GM19240 (cell line): ENCODE data around the gene HERPUD2.
"Not testable (repeated sequence)": the region's sequence is repeated elsewhere in the genome, so short reads cannot be mapped to it uniquely, and the experiment has no call there.

Experiments
- DNase-seq: peaks from one replicate; pipeline ENCODE4 v3.0.0; 2011; ENCODE audit warnings: low spot score; ENCODE audit not compliant: insufficient read length

The HERPUD2 gene

DNA sequence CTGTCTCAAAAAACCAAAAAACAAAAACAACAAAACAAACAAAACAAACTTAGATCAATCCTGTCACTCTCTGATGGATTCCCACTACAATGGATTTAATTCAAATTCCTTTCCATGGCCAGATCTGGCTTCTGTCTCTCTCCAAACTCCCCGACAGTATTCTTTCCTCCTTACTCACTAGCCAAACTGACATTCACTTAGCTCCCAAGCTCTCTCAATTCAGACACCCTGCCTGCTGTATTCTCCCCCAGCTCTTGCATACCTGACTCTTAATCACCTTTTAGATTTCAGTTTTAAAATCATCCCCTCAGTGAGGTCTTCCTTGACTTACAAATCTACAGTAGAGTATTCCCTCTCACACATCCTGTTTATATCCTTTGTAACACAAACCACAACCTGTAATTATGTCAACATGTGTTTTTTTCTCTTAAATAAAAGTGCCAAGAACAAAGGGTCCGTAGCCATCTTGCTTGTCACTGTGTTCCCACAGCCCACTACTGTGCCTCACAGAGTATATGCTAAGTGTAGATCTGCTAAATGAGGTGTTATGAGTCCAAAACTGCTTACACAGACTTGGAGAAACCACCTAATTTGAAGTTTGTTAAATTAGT, 14.4 kb downstream of the HERPUD2 start:
- no peak for DNase-seq

DNA sequence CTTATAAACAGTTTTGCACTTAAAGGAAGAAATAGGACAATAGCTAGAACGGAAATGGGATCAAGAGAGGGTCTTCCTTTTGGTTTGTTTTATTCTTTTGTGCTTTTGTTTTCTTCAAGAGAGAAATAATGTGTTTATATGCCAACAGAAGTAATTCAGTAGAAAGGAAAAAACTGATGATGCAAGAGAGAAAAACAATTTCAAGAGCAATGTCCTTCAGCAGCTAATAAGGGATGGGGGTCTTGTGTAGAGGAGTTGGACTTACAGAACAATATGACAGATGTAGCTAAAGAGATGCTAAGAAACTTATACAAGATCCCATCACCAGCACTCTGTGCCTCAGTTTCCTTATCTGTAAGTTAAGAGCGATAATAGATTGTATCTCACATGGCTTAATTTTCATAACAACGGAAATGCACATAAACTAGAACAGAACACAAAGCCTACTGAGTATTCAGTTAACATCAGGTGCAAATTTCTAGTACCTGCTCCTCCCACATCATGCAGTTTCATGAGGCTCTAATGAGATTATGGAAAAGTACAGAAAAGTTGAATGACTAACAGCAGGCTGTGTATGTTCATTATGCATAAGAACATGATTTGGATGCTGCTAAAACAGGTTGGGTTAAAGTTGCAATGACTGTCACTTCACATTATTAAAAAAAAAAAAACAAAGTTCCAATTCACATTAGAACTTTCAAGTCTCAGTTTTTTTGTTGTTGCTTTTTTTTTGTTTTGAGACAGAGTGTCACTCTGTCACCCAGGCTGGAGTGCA, 17.2 kb downstream of the HERPUD2 start:
- DNase-seq, result no peak

- DNase-seq, result no peak
Measured at GRCh38 chr7:35676211-35676610, 18.7 kb downstream of the HERPUD2 start.

- no peak for DNase-seq
Measured at GRCh38 chr7:35670856-35671569, 23.9 kb downstream of the HERPUD2 start.

- not testable (repeated sequence) for DNase-seq
Measured at GRCh38 chr7:35660411-35660810, 34.5 kb downstream of the HERPUD2 start.

- no peak for DNase-seq
Measured at GRCh38 chr7:35658606-35659201, 36.2 kb downstream of the HERPUD2 start.

GRCh38 chr7:35657125-35657524, 37.8 kb downstream of the HERPUD2 start:
- no peak for DNase-seq

GRCh38 chr7:35654558-35654957, 40.4 kb downstream of the HERPUD2 start:
- not testable (repeated sequence) for DNase-seq

DNA sequence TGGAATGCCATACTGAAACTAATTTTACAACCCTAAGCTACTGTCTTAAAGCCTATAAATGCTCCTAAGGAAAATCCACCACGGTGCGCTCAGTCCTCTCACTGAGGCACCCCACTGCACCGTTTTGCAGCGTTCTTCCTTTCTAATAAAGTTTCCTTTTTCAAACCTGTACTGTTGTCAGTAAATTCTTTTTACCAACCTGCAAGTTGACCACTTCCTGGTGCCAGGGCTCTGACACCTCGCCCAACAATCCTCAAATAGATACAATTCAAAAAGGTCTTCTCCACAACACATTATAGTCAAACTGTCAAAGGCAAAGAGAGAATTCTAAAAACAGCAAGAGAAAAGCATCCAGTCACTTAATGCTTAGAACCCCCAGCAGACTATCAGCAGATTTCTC, 42.8 kb downstream of the HERPUD2 start:
- DNase-seq, result no peak

GRCh38 chr7:35650751-35651150, 44.2 kb downstream of the HERPUD2 start:
- no peak for DNase-seq

- DNase-seq, result no peak
Measured at GRCh38 chr7:35649711-35650110, 45.2 kb downstream of the HERPUD2 start.

GRCh38 chr7:35648367-35648766, 46.6 kb downstream of the HERPUD2 start:
- no peak for DNase-seq

GRCh38 chr7:35647171-35647574, 47.8 kb downstream of the HERPUD2 start:
- no peak for DNase-seq

DNA sequence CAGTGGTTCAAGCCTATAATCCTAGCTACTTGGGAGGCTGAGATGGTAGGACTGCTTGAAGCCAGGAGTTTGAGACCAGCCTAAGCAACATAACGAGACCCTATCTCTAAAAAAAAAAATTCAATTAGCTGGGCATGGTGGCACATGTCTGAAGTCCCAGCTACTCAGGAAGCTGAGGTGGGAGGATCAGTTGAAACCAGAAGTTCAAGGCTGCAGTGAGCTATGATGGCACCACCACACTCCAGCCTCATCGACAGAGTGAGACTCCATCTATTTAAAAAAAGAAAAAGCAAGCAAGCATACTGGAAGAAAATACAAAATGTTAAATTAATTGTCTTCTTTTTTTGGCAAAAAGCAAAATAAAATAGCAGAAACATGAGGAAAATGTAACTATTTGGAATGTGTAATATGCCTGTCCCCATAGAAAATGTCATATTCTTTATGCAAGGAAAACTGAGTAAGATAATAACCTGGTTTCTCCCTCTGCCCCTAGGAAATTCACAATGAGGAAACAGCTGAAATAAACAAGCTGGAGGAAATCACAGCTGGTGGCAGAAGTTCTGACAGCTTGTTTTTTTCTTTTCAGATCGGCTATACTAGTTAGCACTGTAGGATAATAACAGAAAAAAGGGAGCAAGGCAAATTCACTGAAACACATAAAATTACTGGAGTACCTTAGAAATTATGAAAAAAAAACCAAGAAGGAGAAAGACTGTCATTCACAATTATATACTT, 48.5 kb downstream of the HERPUD2 start:
- no peak for DNase-seq

- no peak for DNase-seq
Measured at GRCh38 chr7:35645691-35646090, 49.2 kb downstream of the HERPUD2 start.

DNA sequence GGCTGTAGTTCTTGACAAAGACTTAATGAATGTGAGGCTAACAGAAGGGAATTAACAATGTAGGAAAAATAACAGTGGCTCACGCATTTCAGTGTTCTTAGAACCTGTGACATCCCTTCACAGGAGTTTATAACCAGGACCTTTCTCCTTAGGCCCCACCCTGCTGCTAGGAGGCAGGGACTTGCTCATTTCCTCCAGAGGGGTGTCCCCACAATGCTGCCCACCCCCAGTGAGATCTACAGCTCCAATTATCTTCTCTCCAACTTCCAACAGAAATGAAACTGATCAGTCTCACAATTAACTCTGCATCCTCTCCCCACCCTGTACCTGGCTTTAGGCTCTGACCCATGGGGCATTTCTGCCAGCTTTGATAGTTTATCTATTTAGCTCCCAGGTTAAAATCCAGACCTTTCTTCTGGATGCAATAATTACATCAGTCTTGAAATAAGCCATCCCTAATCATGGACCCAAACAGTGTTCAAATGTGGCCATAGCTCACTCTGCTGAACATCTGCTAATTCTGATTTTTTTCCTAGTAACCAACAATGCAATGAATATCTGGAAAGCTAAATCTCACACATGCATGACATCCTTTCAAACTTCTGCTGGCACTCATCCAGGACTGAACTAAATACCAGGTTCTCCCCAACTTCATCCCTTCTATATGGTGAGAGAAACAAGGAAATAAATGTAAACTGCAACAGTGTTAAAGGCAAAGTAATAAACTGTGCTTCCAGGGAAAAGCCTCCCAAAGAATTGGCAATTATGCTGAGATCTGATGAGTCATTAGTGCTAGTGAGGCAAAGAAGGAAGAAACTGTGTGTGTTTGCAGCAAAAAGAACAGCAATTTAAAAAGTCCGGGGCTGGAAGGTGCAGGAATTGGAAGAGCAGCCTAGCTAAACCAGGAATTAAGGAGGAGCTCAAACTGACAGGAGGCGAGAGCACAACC, 64.6 kb downstream of the HERPUD2 start:
- no peak for DNase-seq

DNA sequence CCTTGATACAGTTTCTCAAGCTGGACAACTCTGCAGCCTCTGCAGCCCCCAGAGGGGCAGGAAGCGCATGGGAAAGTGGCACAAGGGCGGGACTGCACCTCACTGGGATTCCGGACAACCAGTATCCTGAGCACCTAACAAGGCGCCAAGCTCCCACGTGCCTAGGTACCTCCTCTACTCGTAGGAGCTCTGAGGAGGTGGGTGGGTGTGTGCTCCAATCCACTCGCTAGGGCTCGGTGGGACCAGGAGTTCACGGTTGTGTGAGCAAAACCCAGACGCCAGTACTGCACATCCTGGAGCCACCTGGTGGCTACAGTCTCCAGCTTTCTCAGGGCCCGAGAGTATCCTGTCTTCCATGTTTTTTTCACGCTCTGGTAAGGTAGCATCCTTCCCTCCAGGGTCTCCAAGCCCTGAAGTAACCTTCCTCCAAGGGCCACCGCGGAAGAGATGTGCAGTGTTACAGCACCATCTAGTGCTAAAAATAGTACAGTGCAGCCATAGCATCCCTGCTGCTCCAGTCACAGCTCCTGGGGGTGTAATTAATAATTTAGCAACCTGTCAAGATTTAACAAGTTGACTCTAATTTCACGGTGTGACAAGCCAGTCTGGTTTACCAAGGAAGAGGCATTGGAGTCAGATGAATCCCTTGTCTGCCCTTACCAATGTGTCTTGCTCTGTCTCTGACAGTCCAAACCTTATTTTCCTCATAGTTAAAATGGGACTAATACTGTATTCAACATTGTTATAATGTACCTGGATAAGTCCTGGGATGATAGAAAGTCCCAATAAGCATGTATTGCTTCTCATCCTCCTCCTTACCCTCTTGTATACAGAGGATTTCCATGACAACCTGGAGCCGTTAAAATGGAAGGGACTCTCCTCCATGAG, 70.4 kb downstream of the HERPUD2 start:
- DNase-seq, result peak; percentile 21

- DNase-seq, result no peak
Measured at GRCh38 chr7:35623381-35623780, 71.6 kb downstream of the HERPUD2 start.

DNA sequence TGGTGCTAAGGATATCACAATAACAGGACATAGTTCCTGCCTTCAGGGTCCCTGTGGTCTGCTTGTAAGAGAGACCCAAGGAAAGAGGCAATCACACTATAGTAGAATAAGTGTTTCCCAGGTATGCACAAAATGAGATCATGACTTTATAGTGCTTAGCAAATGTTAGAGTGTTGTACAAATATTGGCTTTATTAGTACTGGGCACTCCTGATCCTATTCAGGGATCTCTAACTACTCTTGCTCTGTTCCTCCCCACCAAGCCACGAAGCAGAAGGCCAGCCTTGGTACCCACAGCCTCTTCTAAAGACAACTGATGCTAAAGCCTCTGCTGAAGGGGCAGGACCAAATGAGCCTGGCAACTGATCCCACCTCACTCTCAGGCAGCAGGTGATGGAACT, 75.1 kb downstream of the HERPUD2 start:
- no peak for DNase-seq
